Natural killer cell (primary cell): ENCODE measurements around the gene CDC42BPA. TPM values are rescaled to one million over a fixed set of nuclear protein-coding genes. Genes with fewer than 3 reads are reported as not detected.

Source experiments
- ATAC-seq, 3 donors: fragments of 150-1000 bp in 2 of 3; fragments of 200-7000 bp in 1 of 3; cut with Tn5 transposase; 1 replicate in 1 of 3; 2 replicates in 2 of 3; pipeline ENCODE4 v1.10.0; 2021; ENCODE audit warnings: mild to moderate bottlenecking in 2 of 3, moderate library complexity in 2 of 3
- DNase-seq, 2 donors: peaks; one replicate each; pipeline versions ENCODE4 v3.0.0 to v3.0.0-alpha.2; 2013 to 2021; ENCODE audit warnings: mixed read lengths in 1 of 2
- H3K27ac ChIP-seq: one replicate; pipeline ENCODE4 v1.5.1; 2013; ENCODE audit warnings: mild to moderate bottlenecking, low read length
- H3K27me3 ChIP-seq: one replicate; pipeline ENCODE4 v1.6.1; 2013; ENCODE audit warnings: low read length; ENCODE audit not compliant: control insufficient read depth, insufficient read depth
- H3K36me3 ChIP-seq: one replicate; pipeline ENCODE4 v1.6.1; 2013; ENCODE audit warnings: low read length; ENCODE audit not compliant: control insufficient read depth, insufficient read depth
- H3K4me1 ChIP-seq: one replicate; pipeline ENCODE4 v1.6.1; 2013; ENCODE audit warnings: low read length; ENCODE audit not compliant: control insufficient read depth, insufficient read depth
- H3K4me3 ChIP-seq: one replicate; pipeline ENCODE4 v1.5.1; 2013; ENCODE audit warnings: low read length
- H3K9me3 ChIP-seq: one replicate; pipeline ENCODE4 v1.6.1; 2013; ENCODE audit warnings: low read length; ENCODE audit not compliant: control insufficient read depth, insufficient read depth
- H3K27ac Mint-ChIP-seq, 2 donors: one replicate each; pipeline ENCODE4 v1.8.0; 2022; ENCODE audit warnings: mild to moderate bottlenecking in 2 of 2, mixed read lengths in 2 of 2, moderate library complexity in 1 of 2
- H3K27me3 Mint-ChIP-seq, 2 donors: one replicate each; pipeline ENCODE4 v1.8.0; 2022; ENCODE audit warnings: low read depth in 2 of 2, mixed read lengths in 2 of 2
- H3K36me3 Mint-ChIP-seq: one replicate; pipeline ENCODE4 v1.8.0; 2022; ENCODE audit warnings: mixed read lengths
- H3K4me1 Mint-ChIP-seq, 2 donors: one replicate each; pipeline ENCODE4 v1.8.0; 2022; ENCODE audit warnings: mixed read lengths in 2 of 2
- H3K4me3 Mint-ChIP-seq: one replicate; pipeline ENCODE4 v1.8.0; 2022; ENCODE audit warnings: mild to moderate bottlenecking, moderate library complexity, mixed read lengths
- H3K9me3 Mint-ChIP-seq, 2 donors: one replicate each; pipeline ENCODE4 v1.8.0; 2022; ENCODE audit warnings: mixed read lengths in 2 of 2
- WGBS: methylation state at CpG from one replicate; pipeline ENCODE4 v1.1.7; 2013; ENCODE audit warnings: missing lambda C conversion rate; ENCODE audit not compliant: insufficient coverage; 5-methylcytosine and 5-hydroxymethylcytosine counted together
- intact Hi-C: fragments of 100-400 bp; cut with micrococcal nuclease; formaldehyde crosslinking; loops from one replicate; pipeline ENCODE4 v1.14.2; 2022
- total RNA-seq, 4 donors: library from RNA; stranded (reverse); fragments of 120-200 nt in 1 of 4; gene quantifications; one replicate each; pipeline versions ENCODE4 v1.2.3 to v1.2.4, GENCODE V29; 2013 to 2022
- TF ChIP-seq, protein P1 (sequence below): fragments of 200-600 bp; IDR thresholded peaks from one replicate; pipeline ENCODE4 v1.8.0; 2022; ENCODE audit warnings: antibody characterized with exemption

CDC42BPA gene
- total RNA-seq, 3 donors from 2014 or later (not counting 1 experiment from before 2014, with no cell fraction given), result 0.14 to 2.4 (median 0.77) TPM

DNA sequence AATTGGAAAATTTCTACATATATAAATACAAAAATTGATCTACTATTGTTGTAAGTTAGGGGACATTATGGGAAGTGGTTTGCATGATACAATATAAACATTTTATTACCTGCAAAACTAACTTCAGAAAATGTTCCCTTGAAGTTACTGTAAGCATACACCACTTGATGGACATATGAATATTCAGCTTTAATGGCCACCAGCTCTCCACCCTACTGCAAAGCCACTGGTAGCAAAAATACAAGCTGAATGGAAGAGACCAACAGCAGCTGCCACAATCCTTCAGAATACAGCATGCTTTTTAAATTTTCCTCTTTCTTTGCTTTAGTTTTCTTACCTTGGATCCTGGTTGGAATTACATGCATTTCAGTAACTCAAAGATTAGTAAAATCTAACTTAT is 308.4 kb downstream of the CDC42BPA start:
- H3K4me3 ChIP-seq, result no peak overlapping the region
- TF ChIP-seq, protein P1, sequence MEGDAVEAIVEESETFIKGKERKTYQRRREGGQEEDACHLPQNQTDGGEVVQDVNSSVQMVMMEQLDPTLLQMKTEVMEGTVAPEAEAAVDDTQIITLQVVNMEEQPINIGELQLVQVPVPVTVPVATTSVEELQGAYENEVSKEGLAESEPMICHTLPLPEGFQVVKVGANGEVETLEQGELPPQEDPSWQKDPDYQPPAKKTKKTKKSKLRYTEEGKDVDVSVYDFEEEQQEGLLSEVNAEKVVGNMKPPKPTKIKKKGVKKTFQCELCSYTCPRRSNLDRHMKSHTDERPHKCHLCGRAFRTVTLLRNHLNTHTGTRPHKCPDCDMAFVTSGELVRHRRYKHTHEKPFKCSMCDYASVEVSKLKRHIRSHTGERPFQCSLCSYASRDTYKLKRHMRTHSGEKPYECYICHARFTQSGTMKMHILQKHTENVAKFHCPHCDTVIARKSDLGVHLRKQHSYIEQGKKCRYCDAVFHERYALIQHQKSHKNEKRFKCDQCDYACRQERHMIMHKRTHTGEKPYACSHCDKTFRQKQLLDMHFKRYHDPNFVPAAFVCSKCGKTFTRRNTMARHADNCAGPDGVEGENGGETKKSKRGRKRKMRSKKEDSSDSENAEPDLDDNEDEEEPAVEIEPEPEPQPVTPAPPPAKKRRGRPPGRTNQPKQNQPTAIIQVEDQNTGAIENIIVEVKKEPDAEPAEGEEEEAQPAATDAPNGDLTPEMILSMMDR, result no peak
- no peaks in the 10 kb centered on the region for H3K27me3 ChIP-seq
- Mint-ChIP-seq H3K4me3 (no peak overlapping the region), H3K4me1 (no peaks in the 10 kb centered on the region), H3K9me3 (no peaks in the 10 kb centered on the region), H3K27me3 (peaks cover 0 to 4% of the 10 kb centered on the region in 2 donors), H3K36me3 (no peaks in the 10 kb centered on the region), H3K27ac (no peak overlapping the region)
- H3K4me1 ChIP-seq, result no peaks in the 10 kb centered on the region
- intact Hi-C loops, result no loop called here
- DNase-seq (no peak), ATAC-seq (no peak)
- H3K27ac ChIP-seq, result no peak overlapping the region
- H3K36me3 ChIP-seq, result no peaks in the 10 kb centered on the region
- H3K9me3 ChIP-seq, result no peaks in the 10 kb centered on the region

DNA sequence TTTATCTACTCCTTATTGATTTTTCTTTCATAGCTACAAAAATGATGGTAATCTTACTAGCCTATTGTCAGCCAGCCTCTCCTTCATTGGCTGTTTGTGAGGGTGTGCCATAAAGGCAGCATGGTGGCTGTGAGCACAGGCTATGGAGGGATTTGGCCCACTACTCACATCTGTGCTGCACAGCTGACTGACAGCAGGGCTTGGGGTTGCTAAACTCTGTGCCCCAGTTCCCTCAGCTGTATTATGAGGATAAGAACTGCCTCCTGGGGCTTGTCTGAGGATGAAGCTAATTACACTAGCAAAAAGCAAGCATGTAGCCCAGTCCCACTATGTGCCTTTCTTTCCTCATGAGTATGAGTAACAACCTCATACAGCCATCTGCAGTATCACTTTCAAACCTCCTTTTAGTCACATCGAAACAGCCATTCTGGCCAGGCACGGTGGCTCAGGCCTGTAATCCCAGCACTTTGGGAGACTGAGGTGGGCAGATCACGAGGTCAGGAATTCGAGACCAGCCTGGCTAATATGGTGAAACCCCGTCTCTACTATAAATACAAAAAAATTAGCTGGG is 312.0 kb downstream of the CDC42BPA start:
- no peaks in the 10 kb centered on the region for H3K36me3 ChIP-seq
- H3K4me3 ChIP-seq, result no peak overlapping the region
- H3K27me3 ChIP-seq, result no peaks in the 10 kb centered on the region
- no peak overlapping the region for H3K27ac Mint-ChIP-seq
- H3K9me3 Mint-ChIP-seq, result no peaks in the 10 kb centered on the region
- no peaks in the 10 kb centered on the region for H3K4me1 ChIP-seq
- H3K27me3 Mint-ChIP-seq, result peaks cover 0 to 4% of the 10 kb centered on the region in 2 donors
- no peak for DNase-seq
- 84% methylated on average over 4 of the region's 5 CpGs for WGBS
- H3K36me3 Mint-ChIP-seq, result no peaks in the 10 kb centered on the region
- H3K4me1 Mint-ChIP-seq, result no peaks in the 10 kb centered on the region
- intact Hi-C loops, result no loop called here
- no peak overlapping the region for H3K4me3 Mint-ChIP-seq
- TF ChIP-seq, protein P1, result no peak
- ATAC-seq, result no peak
- H3K9me3 ChIP-seq, result no peaks in the 10 kb centered on the region
- H3K27ac ChIP-seq, result no peak overlapping the region

DNA sequence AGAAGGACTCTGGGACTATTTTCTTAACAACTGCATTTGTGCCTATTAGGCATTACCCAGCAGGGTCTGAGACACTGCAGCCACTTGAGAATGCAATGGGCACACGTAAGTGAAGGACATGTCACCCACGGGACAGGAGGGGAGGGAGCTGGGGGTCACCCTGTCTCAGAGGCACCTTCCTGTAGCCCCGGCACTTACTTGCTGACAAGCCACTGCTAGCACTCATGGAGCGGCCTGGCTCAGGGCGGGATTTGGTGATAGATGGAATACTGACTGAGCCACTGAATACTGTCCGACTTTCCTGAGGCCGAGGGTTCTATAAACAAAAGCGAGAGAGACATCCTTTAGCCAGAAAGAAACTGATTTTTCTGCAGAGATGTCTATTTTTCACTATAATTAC is 313.5 kb downstream of the CDC42BPA start:
- H3K36me3 ChIP-seq, result no peaks in the 10 kb centered on the region
- intact Hi-C loops, result no loop called here
- H3K4me3 ChIP-seq, result no peak overlapping the region
- Mint-ChIP-seq H3K4me1 (no peaks in the 10 kb centered on the region), H3K27me3 (no peaks in the 10 kb centered on the region), H3K4me3 (no peak overlapping the region), H3K36me3 (no peaks in the 10 kb centered on the region), H3K9me3 (no peaks in the 10 kb centered on the region), H3K27ac (no peak overlapping the region)
- H3K27ac ChIP-seq, result no peak overlapping the region
- 95% methylated on average over 8 of the region's 8 CpGs for WGBS
- TF ChIP-seq, protein P1, result no peak
- H3K4me1 ChIP-seq, result no peaks in the 10 kb centered on the region
- ATAC-seq (no peak), DNase-seq (no peak)
- no peaks in the 10 kb centered on the region for H3K27me3 ChIP-seq
- no peaks in the 10 kb centered on the region for H3K9me3 ChIP-seq

DNA sequence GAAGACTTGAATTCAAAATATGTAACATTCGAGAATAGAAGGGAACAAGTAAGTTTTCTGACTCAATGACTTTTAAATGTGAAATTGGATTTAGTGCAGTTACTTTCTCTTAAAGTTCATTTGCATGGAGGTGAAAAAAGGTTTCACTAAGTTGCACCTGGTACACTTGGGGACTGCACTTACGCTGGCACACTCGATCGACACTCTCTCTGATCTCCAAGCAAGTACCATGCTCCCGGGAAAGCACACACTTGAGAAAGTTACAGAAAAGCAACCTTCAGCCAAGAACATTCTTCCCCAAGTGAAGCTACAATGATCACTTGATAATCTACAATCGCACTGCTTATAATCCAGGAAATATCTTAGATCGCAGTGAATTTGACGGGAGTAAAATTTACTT is 315.1 kb downstream of the CDC42BPA start:
- Mint-ChIP-seq H3K4me3 (no peak overlapping the region), H3K36me3 (no peaks in the 10 kb centered on the region), H3K27ac (no peak overlapping the region), H3K9me3 (no peaks in the 10 kb centered on the region), H3K27me3 (no peaks in the 10 kb centered on the region), H3K4me1 (no peaks in the 10 kb centered on the region)
- H3K9me3 ChIP-seq, result no peaks in the 10 kb centered on the region
- no peak overlapping the region for H3K4me3 ChIP-seq
- no peaks in the 10 kb centered on the region for H3K4me1 ChIP-seq
- no peak overlapping the region for H3K27ac ChIP-seq
- TF ChIP-seq, protein P1, result no peak
- intact Hi-C loops, result no loop called here
- H3K36me3 ChIP-seq, result no peaks in the 10 kb centered on the region
- no peak for ATAC-seq
- no peak for DNase-seq
- 92% methylated on average over 8 of the region's 8 CpGs for WGBS
- no peaks in the 10 kb centered on the region for H3K27me3 ChIP-seq
